Nephron (organoid): Measurements from ENCODE around the gene RHEB.
A peak's percentile ranks its signal among the peaks of the same experiment; 100 is the strongest.

Experiments
- H3K27ac Mint-ChIP-seq, 3 experiments: 2 replicates each; pipeline ENCODE4 v1.8.0; 2020; ENCODE audit warnings: mixed read lengths in 3 of 3, mild to moderate bottlenecking in 2 of 3, moderate library complexity in 1 of 3
- H3K27me3 Mint-ChIP-seq: 2 replicates; pipeline ENCODE4 v1.8.0; 2021; ENCODE audit warnings: low read depth, mild to moderate bottlenecking, moderate library complexity, mixed read lengths
- H3K36me3 Mint-ChIP-seq: 2 replicates; pipeline ENCODE4 v1.8.0; 2020; ENCODE audit warnings: low read depth, mixed read lengths
- H3K4me1 Mint-ChIP-seq: 2 replicates; pipeline ENCODE4 v1.8.0; 2020; ENCODE audit warnings: mixed read lengths
- H3K4me3 Mint-ChIP-seq, 3 experiments: 2 replicates each; pipeline ENCODE4 v1.8.0; 2020; ENCODE audit warnings: mild to moderate bottlenecking in 3 of 3, mixed read lengths in 3 of 3, moderate library complexity in 2 of 3
- H3K9me3 Mint-ChIP-seq: 2 replicates; pipeline ENCODE4 v1.8.0; 2020; ENCODE audit warnings: mixed read lengths
- TF ChIP-seq, protein P1 (sequence below), 3 experiments: fragments of 200-600 bp; sonication (generic); IDR thresholded peaks; one replicate each; pipeline ENCODE4 v1.5.0; 2021; ENCODE audit warnings: antibody characterized with exemption in 3 of 3; ENCODE audit not compliant: unreplicated experiment in 3 of 3

The RHEB gene

DNA sequence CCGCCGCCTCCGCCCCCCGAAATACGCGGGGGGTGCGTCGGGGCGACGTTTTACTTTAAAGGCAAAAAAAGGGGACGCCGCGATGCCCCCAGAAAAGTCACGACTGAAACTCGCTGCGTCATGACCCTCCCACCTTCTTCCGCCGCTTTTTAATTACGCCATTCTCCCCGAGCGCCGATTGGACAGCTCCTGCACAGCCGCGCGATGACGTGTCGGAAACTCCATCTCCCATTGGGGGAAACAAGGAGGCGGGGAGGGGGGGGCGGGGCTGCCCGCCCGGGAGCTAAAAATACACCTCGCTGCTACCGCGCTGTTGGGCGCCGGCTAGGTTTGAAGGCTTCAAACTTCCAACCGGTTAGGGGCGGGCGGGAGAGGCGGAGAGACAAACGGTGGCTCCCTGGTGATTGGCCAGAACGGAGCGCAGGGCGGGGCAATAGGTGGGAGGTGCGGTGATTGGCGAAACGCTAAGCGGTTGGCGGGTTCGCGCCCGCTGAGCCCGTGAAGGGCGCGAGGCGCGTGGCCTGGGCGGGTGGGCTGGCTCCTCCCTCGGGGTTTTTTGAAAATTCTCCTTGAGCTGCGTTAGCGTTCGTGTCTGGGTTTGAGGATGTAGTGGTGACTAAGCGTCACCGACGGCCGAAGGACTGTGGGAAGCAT, at the start of gene RHEB:
RHEB (minus strand) TSS at position 131 of the 654 bp plus-strand sequence. CDS start 384 bp downstream, outside the sequence.
- Mint-ChIP-seq H3K9me3 (peaks cover 5% of the 10 kb centered on the region), H3K4me3 (peak within 1 kb of the TSS; percentile 89 to 99 (median 94)), H3K36me3 (peaks cover 9% of the 10 kb centered on the region), H3K27ac (peak within 1 kb of the TSS; percentile 99), H3K4me1 (peaks cover 27% of the 10 kb centered on the region), H3K27me3 (no peaks in the 10 kb centered on the region)
- TF ChIP-seq, protein P1, sequence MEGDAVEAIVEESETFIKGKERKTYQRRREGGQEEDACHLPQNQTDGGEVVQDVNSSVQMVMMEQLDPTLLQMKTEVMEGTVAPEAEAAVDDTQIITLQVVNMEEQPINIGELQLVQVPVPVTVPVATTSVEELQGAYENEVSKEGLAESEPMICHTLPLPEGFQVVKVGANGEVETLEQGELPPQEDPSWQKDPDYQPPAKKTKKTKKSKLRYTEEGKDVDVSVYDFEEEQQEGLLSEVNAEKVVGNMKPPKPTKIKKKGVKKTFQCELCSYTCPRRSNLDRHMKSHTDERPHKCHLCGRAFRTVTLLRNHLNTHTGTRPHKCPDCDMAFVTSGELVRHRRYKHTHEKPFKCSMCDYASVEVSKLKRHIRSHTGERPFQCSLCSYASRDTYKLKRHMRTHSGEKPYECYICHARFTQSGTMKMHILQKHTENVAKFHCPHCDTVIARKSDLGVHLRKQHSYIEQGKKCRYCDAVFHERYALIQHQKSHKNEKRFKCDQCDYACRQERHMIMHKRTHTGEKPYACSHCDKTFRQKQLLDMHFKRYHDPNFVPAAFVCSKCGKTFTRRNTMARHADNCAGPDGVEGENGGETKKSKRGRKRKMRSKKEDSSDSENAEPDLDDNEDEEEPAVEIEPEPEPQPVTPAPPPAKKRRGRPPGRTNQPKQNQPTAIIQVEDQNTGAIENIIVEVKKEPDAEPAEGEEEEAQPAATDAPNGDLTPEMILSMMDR (IDR thresholded peaks at IDR 0.05; ENCODE audit: unreplicated experiment in 3 of 3): no peak

DNA sequence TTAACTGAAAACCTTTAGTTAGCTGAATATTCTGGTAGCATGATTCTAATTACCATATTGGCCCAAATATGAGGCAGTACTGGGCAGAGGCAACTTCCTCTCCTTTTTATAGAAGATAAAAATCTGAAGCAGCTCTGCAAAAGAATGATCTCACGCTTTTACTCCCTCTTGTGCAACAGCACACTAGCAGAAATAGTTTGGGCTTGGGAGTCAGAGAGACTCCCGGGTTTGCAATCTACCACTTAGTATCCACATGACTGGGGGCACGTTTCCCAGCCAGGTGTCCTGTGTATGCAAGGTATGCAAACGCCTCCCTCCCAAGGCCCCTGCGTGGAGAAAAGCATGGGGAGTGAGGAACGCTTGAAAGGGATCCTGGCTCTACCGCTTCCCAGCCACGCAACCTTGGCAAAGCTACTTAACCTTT, 47.2 kb upstream of the RHEB start:
- peak overlapping the region in 2 of 3 experiments; percentile 5 to 67 for H3K27ac Mint-ChIP-seq
- no peaks in the 10 kb centered on the region for H3K27me3 Mint-ChIP-seq
- TF ChIP-seq, protein P1 (IDR thresholded peaks at IDR 0.05; ENCODE audit: unreplicated experiment in 3 of 3): no peak
- H3K4me1 Mint-ChIP-seq: peaks cover 9% of the 10 kb centered on the region
- H3K9me3 Mint-ChIP-seq: no peaks in the 10 kb centered on the region
- H3K4me3 Mint-ChIP-seq: no peak overlapping the region
- H3K36me3 Mint-ChIP-seq: peaks cover 18% of the 10 kb centered on the region

- H3K36me3 Mint-ChIP-seq: peaks cover 23% of the 10 kb centered on the region
- TF ChIP-seq, protein P1 (IDR thresholded peaks at IDR 0.05; ENCODE audit: unreplicated experiment in 3 of 3): no peak
- H3K9me3 Mint-ChIP-seq: no peaks in the 10 kb centered on the region
- H3K27me3 Mint-ChIP-seq: no peaks in the 10 kb centered on the region
- no peak overlapping the region for H3K4me3 Mint-ChIP-seq
- no peak overlapping the region for H3K27ac Mint-ChIP-seq
- H3K4me1 Mint-ChIP-seq: peaks cover 9% of the 10 kb centered on the region
Observed at GRCh38 chr7:151565541-151565940, 45.8 kb upstream of the RHEB start.

GRCh38 chr7:151560243-151560642, 40.5 kb upstream of the RHEB start:
- H3K27ac Mint-ChIP-seq: no peak overlapping the region
- H3K36me3 Mint-ChIP-seq: peaks cover 17% of the 10 kb centered on the region
- H3K4me1 Mint-ChIP-seq: peaks cover 2% of the 10 kb centered on the region
- no peaks in the 10 kb centered on the region for H3K27me3 Mint-ChIP-seq
- TF ChIP-seq, protein P1 (IDR thresholded peaks at IDR 0.05; ENCODE audit: unreplicated experiment in 3 of 3): no peak
- H3K4me3 Mint-ChIP-seq: no peak overlapping the region
- no peaks in the 10 kb centered on the region for H3K9me3 Mint-ChIP-seq

- Mint-ChIP-seq H3K27ac (no peak overlapping the region), H3K9me3 (no peaks in the 10 kb centered on the region), H3K4me1 (peaks cover 4% of the 10 kb centered on the region), H3K36me3 (peaks cover 17% of the 10 kb centered on the region), H3K4me3 (no peak overlapping the region), H3K27me3 (no peaks in the 10 kb centered on the region)
- TF ChIP-seq, protein P1 (IDR thresholded peaks at IDR 0.05; ENCODE audit: unreplicated experiment in 3 of 3): no peak
Observed at GRCh38 chr7:151559557-151560183, 40.0 kb upstream of the RHEB start.
